Transverse colon (tissue), 4 donors: ENCODE results near the gene ATOH8.

Source experiments
- CTCF ChIP-seq, 5 experiments: fragments of 200-600 bp in 3 of 5; fragments of 450-650 bp in 2 of 5; sonication (generic) in 3 of 5; IDR thresholded peaks; 1 replicate in 2 of 5; 2 replicates in 3 of 5; pipeline ENCODE4 v1.5.1; 2016 to 2017; ENCODE audit warnings: antibody characterized with exemption in 5 of 5, inconsistent platforms in 3 of 5, mild to moderate bottlenecking in 2 of 5, moderate library complexity in 1 of 5
- POLR2AphosphoS5 ChIP-seq, 3 donors: sonication (generic); formaldehyde crosslinking; IDR thresholded peaks; one replicate each; pipeline ENCODE4 v1.6.1; 2016; ENCODE audit warnings: antibody characterized with exemption in 3 of 3

GRCh38 chr2:85751627-85752026, 2.2 kb upstream of the ATOH8 start:
- no peak for TF ChIP-seq CTCF (IDR thresholded peaks at IDR 0.05)
- TF ChIP-seq POLR2AphosphoS5 (IDR thresholded peaks at IDR 0.05): no peak
